Fibroblast of lung (primary cell): Measurements from ENCODE around the gene MICAL3. TPM values are rescaled to one million over a fixed set of nuclear protein-coding genes. Genes with fewer than 3 reads are reported as not detected.

Experiments
- DNase-seq, 2 donors: peaks; one replicate each; pipeline versions ENCODE4 v3.0.0 to v3.0.0-alpha.2; 2010; ENCODE audit warnings: low read depth in 2 of 2
- H2AFZ ChIP-seq: 2 replicates; pipeline ENCODE4 v1.5.1; 2012; ENCODE audit warnings: low read length, control low read depth, inconsistent platforms
- H3K27ac ChIP-seq: 2 replicates; pipeline ENCODE4 v1.5.1; 2011; ENCODE audit warnings: low read length, control low read depth; ENCODE audit not compliant: insufficient read depth
- H3K27me3 ChIP-seq: 2 replicates; pipeline ENCODE4 v1.5.1; 2011; ENCODE audit warnings: mild to moderate bottlenecking, low read length; ENCODE audit not compliant: control insufficient read depth, insufficient read depth
- H3K36me3 ChIP-seq: 2 replicates; pipeline ENCODE4 v1.5.1; 2011; ENCODE audit warnings: low read length; ENCODE audit not compliant: control insufficient read depth, insufficient read depth
- H3K4me1 ChIP-seq: 2 replicates; pipeline ENCODE4 v1.5.1; 2011; ENCODE audit warnings: low read length; ENCODE audit not compliant: control insufficient read depth, insufficient read depth; ENCODE audit errors: extremely low read depth
- H3K4me2 ChIP-seq: 2 replicates; pipeline ENCODE4 v1.5.1; 2011; ENCODE audit warnings: low read length, control low read depth; ENCODE audit not compliant: insufficient read depth; ENCODE audit errors: extremely low read depth
- H3K4me3 ChIP-seq, 4 experiments: fragments of 200-600 bp in 1 of 4; sonication (generic) in 1 of 4; replicated peaks in 1 of 4; 2 replicates each; pipeline ENCODE4 v1.5.1; 2011 to 2016; ENCODE audit warnings: low read length in 4 of 4, low read depth in 3 of 4, mild to moderate bottlenecking in 3 of 4, control low read depth in 2 of 4, inconsistent platforms in 1 of 4, mixed read lengths in 1 of 4; ENCODE audit not compliant: insufficient read depth in 1 of 4; ENCODE audit errors: control extremely low read depth in 1 of 4
- H3K79me2 ChIP-seq: 2 replicates; pipeline ENCODE4 v1.5.1; 2012; ENCODE audit warnings: mild to moderate bottlenecking, low read length, inconsistent platforms; ENCODE audit not compliant: control insufficient read depth, insufficient read depth
- H3K9ac ChIP-seq: 2 replicates; pipeline ENCODE4 v1.5.1; 2011; ENCODE audit warnings: mild to moderate bottlenecking, low read length, control low read depth; ENCODE audit not compliant: insufficient read depth
- H3K9me3 ChIP-seq: 2 replicates; pipeline ENCODE4 v1.5.1; 2012; ENCODE audit warnings: low read depth, low read length; ENCODE audit not compliant: control insufficient read depth, insufficient read depth
- H4K20me1 ChIP-seq: 2 replicates; pipeline ENCODE4 v1.5.1; 2011; ENCODE audit warnings: low read length; ENCODE audit not compliant: control insufficient read depth, insufficient read depth; ENCODE audit errors: extremely low read depth
- EZH2 ChIP-seq: IDR thresholded peaks from 2 replicates; pipeline ENCODE4 v1.5.1; 2012; ENCODE audit warnings: low read length, control low read depth, mild to moderate bottlenecking; ENCODE audit errors: missing control alignments
- polyA plus RNA-seq, 2 donors: library from polyadenylated mRNA; depleted of rRNA in 1 of 2; stranded (reverse) in 1 of 2; unstranded in 1 of 2; fragments of >200 nt; gene quantifications; 2 replicates each; pipeline ENCODE4 v1.2.1, GENCODE V29; 2011 to 2012; ENCODE audit warnings: missing spikeins in 1 of 2
- total RNA-seq: library from RNA; depleted of rRNA; stranded (reverse); fragments of >200 nt; gene quantifications from 2 replicates; pipeline ENCODE4 v1.2.1, GENCODE V29; 2014
- TF ChIP-seq, protein P1 (sequence below), 2 donors: IDR thresholded peaks in 1 of 2; conservative IDR thresholded peaks in 1 of 2; 1 replicate in 1 of 2; 2 replicates in 1 of 2; pipeline ENCODE4 v1.5.1; 2011 to 2012; ENCODE audit warnings: low read length in 2 of 2, control low read depth in 1 of 2, inconsistent platforms in 1 of 2, low read depth in 1 of 2, mild to moderate bottlenecking in 1 of 2

Gene MICAL3
- total and polyA plus RNA-seq, 2 donors (not counting 1 experiment from before 2014, with no cell fraction given) = 10.8 to 22.6 TPM

DNA sequence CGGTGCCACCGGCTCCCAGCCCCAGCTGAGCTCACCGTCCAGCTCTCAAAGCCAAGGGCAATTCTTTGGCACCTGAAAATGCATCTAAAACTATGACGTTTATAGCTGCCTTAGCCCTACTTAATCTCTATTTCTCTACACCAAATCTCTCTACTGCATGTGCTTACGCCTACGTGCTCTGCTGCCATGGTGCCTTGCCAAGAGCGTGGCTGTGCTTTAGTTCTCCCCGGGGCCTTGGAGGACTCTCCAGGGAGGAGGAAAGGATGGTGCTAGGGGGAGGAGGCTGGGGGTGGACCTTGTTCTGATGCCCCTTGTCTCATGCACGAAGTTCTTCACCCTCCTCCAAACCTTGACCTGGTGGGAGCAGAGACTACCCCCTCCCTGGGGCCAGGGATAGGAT lies 241.0 kb downstream of the MICAL3 start:
- H2AFZ ChIP-seq = no peak overlapping the region
- H3K9ac ChIP-seq = no peak overlapping the region
- H4K20me1 ChIP-seq = no peaks in the 10 kb centered on the region
- no peak for DNase-seq
- no peak for TF ChIP-seq EZH2
- TF ChIP-seq, protein P1, sequence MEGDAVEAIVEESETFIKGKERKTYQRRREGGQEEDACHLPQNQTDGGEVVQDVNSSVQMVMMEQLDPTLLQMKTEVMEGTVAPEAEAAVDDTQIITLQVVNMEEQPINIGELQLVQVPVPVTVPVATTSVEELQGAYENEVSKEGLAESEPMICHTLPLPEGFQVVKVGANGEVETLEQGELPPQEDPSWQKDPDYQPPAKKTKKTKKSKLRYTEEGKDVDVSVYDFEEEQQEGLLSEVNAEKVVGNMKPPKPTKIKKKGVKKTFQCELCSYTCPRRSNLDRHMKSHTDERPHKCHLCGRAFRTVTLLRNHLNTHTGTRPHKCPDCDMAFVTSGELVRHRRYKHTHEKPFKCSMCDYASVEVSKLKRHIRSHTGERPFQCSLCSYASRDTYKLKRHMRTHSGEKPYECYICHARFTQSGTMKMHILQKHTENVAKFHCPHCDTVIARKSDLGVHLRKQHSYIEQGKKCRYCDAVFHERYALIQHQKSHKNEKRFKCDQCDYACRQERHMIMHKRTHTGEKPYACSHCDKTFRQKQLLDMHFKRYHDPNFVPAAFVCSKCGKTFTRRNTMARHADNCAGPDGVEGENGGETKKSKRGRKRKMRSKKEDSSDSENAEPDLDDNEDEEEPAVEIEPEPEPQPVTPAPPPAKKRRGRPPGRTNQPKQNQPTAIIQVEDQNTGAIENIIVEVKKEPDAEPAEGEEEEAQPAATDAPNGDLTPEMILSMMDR (conservative IDR thresholded peaks at IDR 0.05 in 1 of 2, IDR thresholded peaks at IDR 0.05 in 1 of 2; ENCODE audit: low read depth in 1 of 2, low read length in 2 of 2) = no peak
- H3K79me2 ChIP-seq = no peaks in the 10 kb centered on the region
- H3K36me3 ChIP-seq = no peaks in the 10 kb centered on the region
- no peaks in the 10 kb centered on the region for H3K9me3 ChIP-seq
- H3K4me1 ChIP-seq = peaks cover 3% of the 10 kb centered on the region
- H3K4me2 ChIP-seq = no peak overlapping the region
- no peak overlapping the region for H3K4me3 ChIP-seq
- no peaks in the 10 kb centered on the region for H3K27me3 ChIP-seq
- no peak overlapping the region for H3K27ac ChIP-seq

DNA sequence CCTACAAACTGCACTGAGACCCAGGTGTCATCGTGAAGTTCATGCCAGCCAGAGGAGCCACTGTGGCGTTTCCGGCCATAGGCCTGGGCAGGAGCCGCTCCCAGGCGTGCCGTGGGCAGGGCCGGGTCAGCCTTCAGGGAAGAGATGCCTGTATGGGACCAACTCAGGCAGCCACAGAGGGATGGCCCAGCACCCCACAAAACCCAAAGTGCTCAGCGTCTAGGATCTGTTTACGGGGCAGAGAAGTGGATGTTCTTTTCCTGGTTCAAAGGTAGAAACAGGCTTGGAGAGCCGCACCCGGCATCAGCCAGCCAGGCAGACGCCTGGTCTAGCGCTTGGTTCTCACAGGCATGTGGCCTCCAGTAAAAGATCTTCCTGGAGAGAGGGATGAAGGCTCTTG lies 241.7 kb downstream of the MICAL3 start:
- H3K27me3 ChIP-seq = no peaks in the 10 kb centered on the region
- no peak for TF ChIP-seq EZH2
- TF ChIP-seq, protein P1 (conservative IDR thresholded peaks at IDR 0.05 in 1 of 2, IDR thresholded peaks at IDR 0.05 in 1 of 2; ENCODE audit: low read depth in 1 of 2, low read length in 2 of 2) = no peak
- H4K20me1 ChIP-seq = no peaks in the 10 kb centered on the region
- H3K36me3 ChIP-seq = no peaks in the 10 kb centered on the region
- H2AFZ ChIP-seq = no peak overlapping the region
- DNase-seq = no peak
- no peaks in the 10 kb centered on the region for H3K9me3 ChIP-seq
- no peak overlapping the region for H3K27ac ChIP-seq
- H3K79me2 ChIP-seq = no peaks in the 10 kb centered on the region
- H3K9ac ChIP-seq = no peak overlapping the region
- H3K4me3 ChIP-seq = no peak overlapping the region
- H3K4me1 ChIP-seq = peaks cover 3% of the 10 kb centered on the region
- H3K4me2 ChIP-seq = no peak overlapping the region

DNA sequence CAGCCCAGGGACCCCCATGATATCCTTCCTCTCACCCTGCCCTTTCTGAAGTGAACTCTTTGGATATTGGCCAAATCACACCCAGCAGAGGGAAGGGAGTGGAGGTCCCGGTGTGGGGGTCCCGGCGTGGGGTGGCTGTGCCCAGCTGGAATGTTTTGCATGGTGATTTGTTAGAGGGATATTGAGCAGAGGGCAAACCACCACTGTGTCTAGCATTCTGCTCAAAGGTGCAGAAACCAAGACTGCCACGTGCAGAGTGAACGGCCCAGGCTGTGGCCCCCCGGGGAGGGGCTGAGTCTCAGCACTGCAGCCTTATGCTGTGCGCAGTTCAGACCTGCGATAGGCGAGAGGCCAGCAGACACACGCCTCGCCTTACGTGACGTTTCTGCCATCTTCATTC lies 242.2 kb downstream of the MICAL3 start:
- Histone ChIP-seq H3K4me2 (no peak overlapping the region), H2AFZ (no peak overlapping the region), H3K36me3 (no peaks in the 10 kb centered on the region), H3K4me1 (peaks cover 3% of the 10 kb centered on the region), H3K9ac (no peak overlapping the region), H3K4me3 (no peak overlapping the region), H4K20me1 (no peaks in the 10 kb centered on the region), H3K79me2 (no peaks in the 10 kb centered on the region), H3K27me3 (no peaks in the 10 kb centered on the region), H3K9me3 (no peaks in the 10 kb centered on the region), H3K27ac (no peak overlapping the region)
- TF ChIP-seq EZH2 = no peak
- TF ChIP-seq, protein P1 (conservative IDR thresholded peaks at IDR 0.05 in 1 of 2, IDR thresholded peaks at IDR 0.05 in 1 of 2; ENCODE audit: low read depth in 1 of 2, low read length in 2 of 2) = no peak
- DNase-seq = no peak
